HepG2 (cell line): ENCODE data around the gene CD46. TPM values are rescaled to one million over a fixed set of nuclear protein-coding genes. Genes with fewer than 3 reads are reported as not detected.
A peak's percentile ranks its signal among the peaks of the same experiment; 100 is the strongest.

ENCODE experiments used
- ATAC-seq: fragments of 200-7000 bp; cut with Tn5 transposase; 3 replicates; pipeline ENCODE4 v1.9.1; 2020; ENCODE audit warnings: mild to moderate bottlenecking, moderate library complexity
- BruUV-seq: library from RNA; stranded (reverse); fragments of 400-500 nt; replicated peaks from 2 replicates; lab custom pipeline; 2021; lab: Mats Ljungman, UMichigan
- CTCF ChIA-PET: fragments of 300-600 bp; formaldehyde crosslinking; extraction: SDS; loops from one replicate; lab custom pipeline; 2021; ENCODE audit warnings: low total read pairs, inconsistent platforms, low intra/inter-chr PET ratio; lab: Yijun Ruan, JAX
- POLR2A ChIA-PET: fragments of 350-600 bp; sonication (Branson Sonifier 250); formaldehyde crosslinking; loops from one replicate; lab custom pipeline; 2020; ENCODE audit warnings: antibody characterized with exemption, inconsistent platforms; lab: Yijun Ruan, JAX
- DNase-seq: peaks from one replicate; pipeline ENCODE4 v3.0.0-alpha.2; 2015; ENCODE audit warnings: low spot score
- FAIRE-seq: peaks from 3 replicates; lab custom pipeline; 2011; peaks lifted over from hg19 to GRCh38; lab: Jason Lieb, UNC
- H2AFZ ChIP-seq: one replicate; pipeline ENCODE4 v1.6.1; 2011; ENCODE audit warnings: low read length, inconsistent platforms
- H3K27ac ChIP-seq: fragments of 300-600 bp; 3 replicates; pipeline ENCODE4 v1.8.0; 2011; ENCODE audit warnings: mixed run types, mild to moderate bottlenecking, mixed read lengths, low read length, inconsistent platforms; ENCODE audit not compliant: insufficient read depth; ENCODE audit errors: extremely low read length
- H3K27me3 ChIP-seq, 2 experiments: fragments of 200-600 bp in 1 of 2; 2 replicates in 1 of 2; 3 replicates in 1 of 2; pipeline versions ENCODE4 v1.6.0 to v1.8.0; 2011; ENCODE audit warnings: low read length in 2 of 2, mild to moderate bottlenecking in 2 of 2, moderate library complexity in 2 of 2, inconsistent platforms in 1 of 2; ENCODE audit not compliant: insufficient read depth in 2 of 2, control insufficient read depth in 1 of 2
- H3K36me3 ChIP-seq, 2 experiments: fragments of 200-600 bp in 1 of 2; replicated peaks in 1 of 2; 2 replicates in 1 of 2; 3 replicates in 1 of 2; pipeline versions ENCODE4 v1.5.1 to v1.8.0; 2011; ENCODE audit warnings: low read length in 2 of 2, inconsistent platforms in 1 of 2; ENCODE audit not compliant: insufficient read depth in 2 of 2, control insufficient read depth in 1 of 2
- H3K4me1 ChIP-seq: 2 replicates; pipeline ENCODE4 v1.5.1; 2012; ENCODE audit warnings: low read length, inconsistent platforms; ENCODE audit not compliant: insufficient read depth
- H3K4me2 ChIP-seq: 2 replicates; pipeline ENCODE4 v1.6.0; 2011; ENCODE audit warnings: low read depth, low read length, inconsistent platforms
- H3K4me3 ChIP-seq, 3 experiments: fragments of 200-600 bp in 1 of 3; sonication (generic), shearing (Covaris generic) in 1 of 3; replicated peaks in 1 of 3; 2 replicates each; pipeline ENCODE4 v1.5.1; 2011 to 2016; ENCODE audit warnings: low read length in 3 of 3, inconsistent platforms in 2 of 3, low read depth in 2 of 3, mild to moderate bottlenecking in 2 of 3, control low read depth in 1 of 3, mixed read lengths in 1 of 3; ENCODE audit not compliant: insufficient read depth in 1 of 3
- H3K79me2 ChIP-seq: one replicate; pipeline ENCODE4 v1.6.1; 2011; ENCODE audit warnings: low read length, inconsistent platforms; ENCODE audit not compliant: insufficient read depth
- H3K9ac ChIP-seq: 2 replicates; pipeline ENCODE4 v1.6.0; 2011; ENCODE audit warnings: mild to moderate bottlenecking, low read depth, low read length, inconsistent platforms; ENCODE audit not compliant: insufficient read depth
- H3K9me3 ChIP-seq: 2 replicates; pipeline ENCODE4 v1.5.1; 2012; ENCODE audit warnings: mild to moderate bottlenecking, low read length
- H4K20me1 ChIP-seq: 2 replicates; pipeline ENCODE4 v1.6.0; 2011; ENCODE audit warnings: inconsistent platforms, mild to moderate bottlenecking, low read length, moderate library complexity; ENCODE audit not compliant: insufficient read depth
- ARNTL ChIP-seq: sonication (generic); formaldehyde crosslinking; IDR thresholded peaks from 2 replicates; pipeline ENCODE4 v1.4.0; 2020; ENCODE audit warnings: mild to moderate bottlenecking, missing genetic modification reagents
- CAMTA2 ChIP-seq: sonication (generic); formaldehyde crosslinking; IDR thresholded peaks from 2 replicates; pipeline ENCODE4 v1.4.0; 2020; ENCODE audit warnings: mild to moderate bottlenecking, missing genetic modification reagents, borderline replicate concordance
- CHD2 ChIP-seq: IDR thresholded peaks from 2 replicates; pipeline ENCODE4 v1.6.1; 2011; ENCODE audit warnings: low read depth, low read length, improper control_type of control experiment
- CTCF ChIP-seq: sonication (generic); formaldehyde crosslinking; IDR thresholded peaks from 2 replicates; pipeline ENCODE4 v1.5.0; 2020; ENCODE audit warnings: mild to moderate bottlenecking, missing genetic modification reagents, moderate library complexity
- FOXC1 ChIP-seq: sonication (generic); formaldehyde crosslinking; IDR thresholded peaks from 2 replicates; pipeline ENCODE4 v1.8.0; 2022; ENCODE audit warnings: mild to moderate bottlenecking, missing genetic modification reagents, borderline replicate concordance
- FOXP4 ChIP-seq: sonication (generic); formaldehyde crosslinking; IDR thresholded peaks from 2 replicates; pipeline ENCODE4 v1.4.0; 2020; ENCODE audit warnings: missing genetic modification reagents
- HNRNPUL1 ChIP-seq: fragments of 200-400 bp; formaldehyde crosslinking; IDR thresholded peaks from 2 replicates; pipeline ENCODE4 v1.6.1; 2017; ENCODE audit warnings: low read depth, mild to moderate bottlenecking, low read length, moderate library complexity
- LRRFIP1 ChIP-seq: sonication (generic); formaldehyde crosslinking; conservative IDR thresholded peaks from 2 replicates; pipeline ENCODE4 v1.4.0; 2020; ENCODE audit warnings: missing genetic modification reagents
- MEF2D ChIP-seq: sonication (generic); formaldehyde crosslinking; IDR thresholded peaks from 2 replicates; pipeline ENCODE4 v1.5.1; 2020; ENCODE audit warnings: mild to moderate bottlenecking, missing genetic modification reagents
- SOX6 ChIP-seq, 2 experiments: fragments of 450-650 bp in 1 of 2; sonication (generic) in 1 of 2; formaldehyde crosslinking in 1 of 2; IDR thresholded peaks; 2 replicates each; pipeline versions ENCODE4 v1.4.0 to v1.6.1; 2017 to 2020; ENCODE audit warnings: antibody characterized with exemption in 1 of 2, mild to moderate bottlenecking in 1 of 2, missing genetic modification reagents in 1 of 2
- SRF ChIP-seq: IDR thresholded peaks from 2 replicates; pipeline ENCODE4 v1.6.1; 2011; ENCODE audit warnings: mild to moderate bottlenecking, low read depth, low read length, moderate library complexity
- ZKSCAN8 ChIP-seq: IDR thresholded peaks from 2 replicates; pipeline ENCODE4 v1.6.1; 2016; ENCODE audit warnings: borderline replicate concordance, missing genetic modification reagents, missing compliant biosample characterization
- ZNF501 ChIP-seq: sonication (generic); formaldehyde crosslinking; IDR thresholded peaks from 2 replicates; pipeline ENCODE4 v1.5.1; 2020; ENCODE audit warnings: mild to moderate bottlenecking, moderate library complexity, missing genetic modification reagents
- ZNF652 ChIP-seq: IDR thresholded peaks from 2 replicates; pipeline ENCODE4 v1.6.1; 2016; ENCODE audit warnings: low read depth, borderline replicate concordance
- ZNF775 ChIP-seq: sonication (generic); formaldehyde crosslinking; IDR thresholded peaks from 2 replicates; pipeline ENCODE4 v1.4.0; 2020; ENCODE audit warnings: missing genetic modification reagents, mild to moderate bottlenecking, moderate library complexity, borderline replicate concordance
- ZNF816 ChIP-seq: sonication (generic); formaldehyde crosslinking; IDR thresholded peaks from 2 replicates; pipeline ENCODE4 v1.8.0; 2022; ENCODE audit warnings: missing genetic modification reagents, mild to moderate bottlenecking, borderline replicate concordance
- ZNF83 ChIP-seq: sonication (generic); formaldehyde crosslinking; IDR thresholded peaks from 2 replicates; pipeline ENCODE4 v1.4.0; 2020; ENCODE audit warnings: missing genetic modification reagents, mild to moderate bottlenecking, borderline replicate concordance
- WGBS: methylation state at CpG from one replicate; pipeline ENCODE4 v1.1.6; 2017; ENCODE audit warnings: low lambda C conversion rate; 5-methylcytosine and 5-hydroxymethylcytosine counted together
- in situ Hi-C: cut with HindIII; loops from 2 replicates; pipeline ENCODE4 v1.10.0; 2017; ENCODE audit warnings: low pct_unique_long_range_greater_than_20kb; ENCODE audit not compliant: extremely low pct_ligation_motif_present
- intact Hi-C: fragments of 100-400 bp; cut with micrococcal nuclease; formaldehyde crosslinking; loops from one replicate; pipeline ENCODE4 v1.10.0; 2022; ENCODE audit not compliant: unreplicated experiment
- polyA plus RNA-seq, 8 experiments: library from polyadenylated mRNA; depleted of rRNA in 3 of 8; stranded (reverse) in 7 of 8; unstranded in 1 of 8; fragments of >200 nt; fragmentation: Illumina TruSeq in 4 of 8; extraction: Trizol in 4 of 8; gene quantifications; 2 replicates each; pipeline versions ENCODE4 v1.2.1 to v1.2.3, GENCODE V29; 2011 to 2016; ENCODE audit warnings: low read depth in 4 of 8, missing spikeins in 1 of 8, mixed read lengths in 1 of 8; ENCODE audit not compliant: insufficient read depth in 1 of 8
- total RNA-seq, 5 experiments: library from RNA; depleted of rRNA; stranded (reverse); fragments of >200 nt; fragmentation: Illumina TruSeq; extraction: Trizol; gene quantifications; 2 replicates each; pipeline ENCODE4 v1.2.3, GENCODE V29; 2016; ENCODE audit warnings: low read depth in 1 of 5

CD46 gene
- total and polyA plus RNA-seq, 2 of the 13 experiments (the other 11 are each of a cell fraction or from before 2014, with no cell fraction given): 130 to 277 TPM

GRCh38 chr1:207828485-207829158 lies 76.8 kb downstream of the CD46 start:
- ChIA-PET CTCF (interaction anchor here (1.1 to 2.1 kb wide), 4 partner anchors 40 to 169 kb away, joined by 4 to 26 read pairs (median 8); no protein-coding TSS in a partner anchor), POLR2A (interaction anchor here (0.7 to 2.1 kb wide), 2 partner anchors 17 to 40 kb away, joined by 4 to 14 read pairs; no protein-coding TSS in a partner anchor)
- 45% methylated on average over 2 of the region's 2 CpGs for WGBS
- Histone ChIP-seq H3K79me2 (peaks cover 28% of the 10 kb centered on the region), H2AFZ (no peak overlapping the region), H3K4me2 (no peak overlapping the region), H3K27ac (no peak overlapping the region), H4K20me1 (no peaks in the 10 kb centered on the region), H3K4me3 (no peak overlapping the region), H3K9ac (no peak overlapping the region), H3K9me3 (no peaks in the 10 kb centered on the region), H3K4me1 (peaks cover 50% of the 10 kb centered on the region), H3K27me3 (no peaks in the 10 kb centered on the region; a peak in 2 of 5 replicates), H3K36me3 (no peaks in the 10 kb centered on the region)
- in situ Hi-C loops (loop anchor here (5.0 kb wide), 2 partner anchors 39 to 139 kb away; no protein-coding TSS in a partner anchor), intact Hi-C loops (loop anchor here (1.0 kb wide), 3 partner anchors 41 to 135 kb away; no protein-coding TSS in a partner anchor)
- DNase-seq (peak; percentile 87), ATAC-seq (peak; percentile 82), FAIRE-seq (peak; percentile 96)
- BruUV-seq: no TSS peak
- TF ChIP-seq ZNF775 (CRISPR knock-in tag) (no peak), FOXP4 (CRISPR knock-in tag) (0 out of 2 replicates have a peak, but pooled peaks have one; percentile 18), CAMTA2 (CRISPR knock-in tag) (no peak), CTCF (CRISPR knock-in tag) (peak; percentile 89), MEF2D (CRISPR knock-in tag) (no peak), ZKSCAN8 (CRISPR knock-in tag) (peak; percentile 65; the same call in 1 of the 2 replicates), ZNF652 (CRISPR knock-in tag) (no peak), ARNTL (no peak), ZNF83 (CRISPR knock-in tag) (no peak), LRRFIP1 (no peak), ZNF501 (no peak), SOX6 (IDR thresholded peaks at IDR 0.05) (no peak), SOX6 (CRISPR knock-in tag; IDR thresholded peaks at IDR 0.05) (no peak), ZNF816 (no peak), CHD2 (no peak), HNRNPUL1 (no peak), FOXC1 (no peak), SRF (no peak)
